ENCODE data around the gene LIX1L.
A peak's percentile ranks its signal among the peaks of the same experiment; 100 is the strongest.

The LIX1L gene

DNA sequence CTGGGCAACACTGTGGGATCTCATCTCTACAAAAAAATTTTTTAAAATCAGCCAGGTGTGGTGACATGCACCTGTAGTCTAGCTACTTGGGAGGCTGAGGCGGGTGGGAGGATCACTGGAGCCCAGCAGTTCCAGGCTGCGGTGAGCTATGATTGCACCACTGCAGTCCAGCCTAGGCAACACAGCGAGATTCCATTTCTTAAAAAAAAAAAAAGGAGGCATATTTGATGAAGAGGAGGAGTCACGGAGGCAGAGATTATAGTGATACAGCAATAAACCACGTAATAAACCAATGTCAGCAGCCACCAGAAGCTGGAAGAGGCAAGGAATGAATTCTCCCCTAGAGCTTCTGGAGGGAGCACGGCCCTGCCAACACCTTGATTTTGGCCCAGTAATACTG lies 4.0 kb downstream of the LIX1L start:
- H3K27ac ChIP-seq = peak overlapping the region; percentile 50
- TF ChIP-seq, protein P1, sequence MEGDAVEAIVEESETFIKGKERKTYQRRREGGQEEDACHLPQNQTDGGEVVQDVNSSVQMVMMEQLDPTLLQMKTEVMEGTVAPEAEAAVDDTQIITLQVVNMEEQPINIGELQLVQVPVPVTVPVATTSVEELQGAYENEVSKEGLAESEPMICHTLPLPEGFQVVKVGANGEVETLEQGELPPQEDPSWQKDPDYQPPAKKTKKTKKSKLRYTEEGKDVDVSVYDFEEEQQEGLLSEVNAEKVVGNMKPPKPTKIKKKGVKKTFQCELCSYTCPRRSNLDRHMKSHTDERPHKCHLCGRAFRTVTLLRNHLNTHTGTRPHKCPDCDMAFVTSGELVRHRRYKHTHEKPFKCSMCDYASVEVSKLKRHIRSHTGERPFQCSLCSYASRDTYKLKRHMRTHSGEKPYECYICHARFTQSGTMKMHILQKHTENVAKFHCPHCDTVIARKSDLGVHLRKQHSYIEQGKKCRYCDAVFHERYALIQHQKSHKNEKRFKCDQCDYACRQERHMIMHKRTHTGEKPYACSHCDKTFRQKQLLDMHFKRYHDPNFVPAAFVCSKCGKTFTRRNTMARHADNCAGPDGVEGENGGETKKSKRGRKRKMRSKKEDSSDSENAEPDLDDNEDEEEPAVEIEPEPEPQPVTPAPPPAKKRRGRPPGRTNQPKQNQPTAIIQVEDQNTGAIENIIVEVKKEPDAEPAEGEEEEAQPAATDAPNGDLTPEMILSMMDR (conservative IDR thresholded peaks at IDR 0.05) = no peak

DNA sequence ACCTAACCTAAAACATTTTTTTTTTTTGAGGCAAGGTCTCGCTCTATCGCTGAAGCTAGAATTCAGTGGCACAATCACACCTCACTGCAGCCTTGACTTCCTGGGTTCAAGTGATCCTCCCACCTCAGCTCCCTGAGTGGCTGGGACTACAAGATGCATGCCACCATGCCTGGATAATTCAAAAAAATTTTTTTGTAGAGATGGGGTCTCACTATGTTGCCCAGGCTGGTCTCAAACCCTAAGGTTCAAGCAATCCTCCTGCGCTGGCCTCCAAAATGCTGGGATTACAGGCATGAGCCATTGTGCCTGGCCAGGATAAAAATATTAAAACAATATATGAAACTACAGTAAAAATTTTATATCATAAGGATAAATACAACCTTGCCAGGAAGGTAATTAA lies 4.9 kb downstream of the LIX1L start:
- TF ChIP-seq, protein P1 (conservative IDR thresholded peaks at IDR 0.05) = no peak
- H3K27ac ChIP-seq = no peak overlapping the region

DNA sequence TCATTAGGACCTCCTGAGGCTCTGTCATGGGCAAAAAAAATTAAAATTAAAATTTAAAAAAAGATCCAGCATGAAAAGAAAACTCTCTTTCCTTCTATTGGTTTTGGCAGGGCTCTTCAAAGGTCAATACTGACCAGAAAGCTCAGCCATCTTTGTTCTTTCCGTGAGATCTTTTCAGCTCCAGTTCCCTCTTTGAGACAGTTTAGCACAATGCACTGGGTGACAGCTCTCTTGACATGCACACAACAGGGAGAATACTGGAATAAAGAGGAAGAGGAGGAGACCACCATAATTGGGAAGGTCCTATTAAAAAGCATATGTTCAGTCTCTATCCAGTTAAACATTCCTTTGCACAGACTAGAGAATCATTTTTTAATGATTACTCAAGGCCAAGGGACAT lies 6.3 kb downstream of the LIX1L start:
- TF ChIP-seq, protein P1 (conservative IDR thresholded peaks at IDR 0.05) = no peak
- H3K27ac ChIP-seq = no peak overlapping the region

DNA sequence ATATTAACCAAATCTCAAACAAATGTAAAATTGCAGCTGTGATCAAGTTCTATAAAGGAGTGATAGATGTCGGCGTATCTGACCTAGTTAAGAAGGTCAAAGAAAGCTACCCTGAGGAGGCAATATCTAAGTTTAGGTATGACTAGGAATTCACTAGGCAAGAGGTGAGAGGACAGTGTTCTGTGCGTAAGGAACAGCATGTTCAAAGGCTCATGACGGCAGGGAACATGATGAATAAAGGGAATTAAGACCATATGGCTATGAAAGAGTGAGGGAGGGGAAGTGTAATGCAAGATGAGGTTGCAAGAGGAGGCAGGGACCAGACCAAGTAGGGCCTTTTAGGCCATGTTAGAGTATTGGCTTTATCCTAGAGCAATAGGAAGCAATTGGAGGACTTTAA lies 8.6 kb downstream of the LIX1L start:
- TF ChIP-seq, protein P1 (conservative IDR thresholded peaks at IDR 0.05) = no peak
- H3K27ac ChIP-seq = no peak overlapping the region

DNA sequence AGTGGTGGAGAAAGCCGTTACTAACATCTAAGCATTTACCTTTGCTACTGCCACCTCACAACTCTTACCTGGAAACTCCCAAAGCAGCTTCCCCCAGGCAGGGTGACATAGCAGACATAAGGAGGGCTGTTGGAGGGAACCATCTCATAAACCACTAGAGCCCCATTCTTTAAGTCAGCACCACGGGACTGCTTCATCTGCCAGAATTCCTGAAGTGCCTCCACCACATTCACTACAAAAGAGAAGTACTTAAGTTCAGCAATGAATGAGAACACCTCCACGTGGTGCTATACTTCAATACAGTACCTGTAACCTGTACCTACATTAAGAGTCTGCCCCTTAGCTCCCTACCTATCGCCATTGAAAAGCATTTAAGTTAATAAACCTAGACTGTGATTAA lies 10.3 kb downstream of the LIX1L start:
- no peak overlapping the region for H3K27ac ChIP-seq
- TF ChIP-seq, protein P1 (conservative IDR thresholded peaks at IDR 0.05) = no peak

DNA sequence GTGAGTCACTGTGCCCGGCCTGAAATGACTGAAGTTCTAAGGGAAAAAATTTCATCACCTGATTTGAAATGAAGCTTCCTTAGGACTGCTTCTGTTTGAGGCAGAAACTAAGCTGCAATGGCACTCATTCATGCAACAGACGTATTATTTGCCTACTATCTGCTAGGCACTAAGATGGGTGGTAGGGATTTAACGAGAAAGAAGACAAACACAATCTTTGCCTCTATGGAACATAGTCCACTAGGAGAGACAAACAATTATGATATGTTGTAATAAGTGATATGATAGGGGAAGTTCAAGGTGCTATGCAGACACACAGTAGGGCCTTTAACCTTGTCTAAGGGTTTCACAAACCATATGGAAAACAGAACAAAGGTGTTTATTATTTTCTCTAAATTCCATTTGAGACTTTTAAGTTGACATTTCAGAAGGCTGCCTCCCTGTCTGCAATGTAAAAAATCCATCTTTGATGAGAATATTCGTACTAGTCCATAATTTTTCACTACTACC lies 11.3 kb downstream of the LIX1L start:
- TF ChIP-seq, protein P1 (conservative IDR thresholded peaks at IDR 0.05) = no peak
- no peak overlapping the region for H3K27ac ChIP-seq

DNA sequence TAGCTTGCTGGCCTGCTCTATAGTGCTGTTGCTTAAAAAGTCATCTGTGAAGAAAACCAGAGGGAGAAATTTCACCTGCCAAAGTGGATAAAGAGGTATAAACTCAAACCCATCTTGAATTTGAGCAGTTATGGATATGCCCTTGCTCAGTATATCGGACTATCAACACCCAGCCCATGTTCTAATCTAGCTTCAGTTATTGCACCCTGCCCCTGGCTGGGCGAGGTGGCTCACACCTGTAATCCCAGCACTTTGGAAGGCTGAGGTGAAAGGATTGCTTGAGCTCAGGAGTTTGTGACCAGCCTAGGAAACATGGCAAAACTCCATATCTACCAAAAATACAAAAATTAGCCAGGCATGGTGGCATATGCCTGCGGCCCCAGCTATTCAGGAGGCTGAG lies 13.3 kb downstream of the LIX1L start:
- TF ChIP-seq, protein P1 (conservative IDR thresholded peaks at IDR 0.05) = no peak

More for the DNA sequence above, 13.3 kb downstream of the LIX1L start:
- no peak overlapping the region for H3K27ac ChIP-seq

All from VCaP (cell line).